Measurements from ENCODE around the gene RTEL1. TPM values are rescaled to one million over a fixed set of nuclear protein-coding genes. Genes with fewer than 3 reads are reported as not detected.

Gene RTEL1
- total and polyA plus RNA-seq, 2 donors (not counting 1 experiment from before 2014, with no cell fraction given) = 15.1 to 32.6 TPM

DNA sequence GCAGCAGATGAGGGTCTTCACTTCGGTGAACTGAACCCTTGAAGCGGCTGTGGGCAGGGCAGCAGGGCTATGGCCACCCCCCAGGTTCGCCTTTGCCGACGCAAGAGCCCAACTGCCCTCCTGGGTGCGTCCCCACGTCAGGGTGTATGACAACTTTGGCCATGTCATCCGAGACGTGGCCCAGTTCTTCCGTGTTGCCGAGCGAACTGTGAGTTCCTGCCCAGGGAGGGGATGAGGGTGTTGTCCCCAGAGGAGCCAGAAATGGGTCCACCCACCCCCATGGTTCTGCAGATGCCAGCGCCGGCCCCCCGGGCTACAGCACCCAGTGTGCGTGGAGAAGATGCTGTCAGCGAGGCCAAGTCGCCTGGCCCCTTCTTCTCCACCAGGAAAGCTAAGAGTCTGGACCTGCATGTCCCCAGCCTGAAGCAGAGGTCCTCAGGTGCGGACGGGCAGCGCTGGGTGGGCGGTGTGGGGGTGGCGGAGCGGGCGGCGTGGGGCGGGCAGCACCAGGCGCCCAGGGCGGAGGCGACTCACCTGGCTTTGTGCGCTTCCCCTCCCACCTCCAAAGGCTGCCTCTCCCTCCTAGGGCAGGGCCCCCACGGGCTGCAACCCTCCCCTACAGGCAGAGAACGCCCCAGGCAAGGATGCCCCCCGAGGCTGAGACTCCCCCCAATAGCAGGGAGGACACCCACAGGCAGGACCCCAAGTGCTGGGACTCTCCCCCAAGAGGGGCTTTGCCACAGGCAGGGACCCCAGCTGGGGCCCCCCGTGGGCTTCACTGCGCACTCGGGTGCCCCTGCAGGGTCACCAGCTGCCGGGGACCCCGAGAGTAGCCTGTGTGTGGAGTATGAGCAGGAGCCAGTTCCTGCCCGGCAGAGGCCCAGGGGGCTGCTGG, 32.1 kb downstream of the RTEL1 start:
- peaks cover 0 to 2% (median 0%) of the 10 kb centered on the region in 4 experiments for H3K27me3 ChIP-seq (replicated peaks in 1 of 4; ENCODE audit: control extremely low read depth in 1 of 4, control insufficient read depth in 3 of 4, insufficient read depth in 4 of 4, low read length in 3 of 4)
- H3K36me3 ChIP-seq (replicated peaks in 1 of 2; ENCODE audit: control extremely low read depth in 1 of 2, control insufficient read depth in 1 of 2, extremely low read depth in 1 of 2, insufficient read depth in 2 of 2, low read length in 1 of 2) = peaks cover 0 to 5% of the 10 kb centered on the region in 2 experiments
- Mint-ChIP-seq H3K27me3 (no peaks in the 10 kb centered on the region), H3K4me1 (peaks cover 3% of the 10 kb centered on the region), H3K4me3 (no peak overlapping the region), H3K9me3 (ENCODE audit: insufficient read depth) (no peaks in the 10 kb centered on the region), H3K27ac (no peak overlapping the region)
- DNase-seq (no peak), ATAC-seq (ENCODE audit: low read depth) (no peak)
- intact Hi-C loops (cut with micrococcal nuclease) = no loop called here
- TF ChIP-seq CTCF (IDR thresholded peaks at IDR 0.05) (no peak), EZH2 (IDR thresholded peaks at IDR 0.05; ENCODE audit: borderline replicate concordance, insufficient read depth, low read depth, low read length, poor library complexity, severe bottlenecking) (no peak)
- no peak overlapping the region for H3K27ac ChIP-seq (ENCODE audit: low read length in 2 of 2)
- peaks cover 0 to 14% of the 10 kb centered on the region in 2 donors for H3K4me1 ChIP-seq (ENCODE audit: control insufficient read depth in 2 of 2, insufficient read depth in 2 of 2, low read length in 2 of 2)
- peaks cover 0 to 5% (median 0%) of the 10 kb centered on the region in 3 donors for H3K9me3 ChIP-seq (ENCODE audit: control extremely low read depth in 1 of 3, control insufficient read depth in 2 of 3, insufficient read depth in 1 of 3, low read length in 2 of 3)
- peaks cover 5% of the 10 kb centered on the region for H4K20me1 ChIP-seq (ENCODE audit: control insufficient read depth, insufficient read depth, low read length, poor library complexity, severe bottlenecking)
- ChIA-PET POLR2A (no interaction called here), CTCF (no interaction called here)
- no peak overlapping the region for H2AFZ ChIP-seq (ENCODE audit: insufficient read depth, low read depth, low read length, poor library complexity, severe bottlenecking)
- no peak overlapping the region for H3K9ac ChIP-seq (ENCODE audit: low read length)
- H3K4me2 ChIP-seq (replicated peaks; ENCODE audit: low read depth, low read length, poor library complexity, severe bottlenecking) = no peak overlapping the region
- no peak overlapping the region for H3K4me3 ChIP-seq (ENCODE audit: control extremely low read depth in 1 of 5, extremely low read depth in 1 of 5, insufficient read depth in 1 of 5, low read depth in 2 of 5, low read length in 4 of 5)
- WGBS (ENCODE audit: insufficient coverage) = 96% methylated on average over 32 of the region's 40 CpGs
- no peaks in the 10 kb centered on the region for H3K79me2 ChIP-seq (ENCODE audit: control insufficient read depth, insufficient read depth, low read length)
